ENCODE results near the gene ESF1. TPM values are rescaled to one million over a fixed set of nuclear protein-coding genes. Genes with fewer than 3 reads are reported as not detected.

The ESF1 gene
- total and polyA plus RNA-seq, 10 of the 15 experiments (the other 5 are each of a cell fraction or from before 2014, with no cell fraction given), result 9.2 to 36.2 (median 18.4) TPM

GRCh38 chr20:13700761-13701160 is 84.0 kb downstream of the ESF1 start:
- Histone ChIP-seq H3K27me3 (replicated peaks in 1 of 2; ENCODE audit: control insufficient read depth in 2 of 2, insufficient read depth in 2 of 2, low read length in 1 of 2) (no peaks in the 10 kb centered on the region), H3K27ac (ENCODE audit: control insufficient read depth, insufficient read depth) (no peak overlapping the region), H3K36me3 (ENCODE audit: control insufficient read depth in 2 of 2, insufficient read depth in 2 of 2, low read length in 1 of 2) (no peaks in the 10 kb centered on the region), H3K9me3 (replicated peaks; ENCODE audit: control insufficient read depth, insufficient read depth, low read length) (no peaks in the 10 kb centered on the region), H3K4me1 (ENCODE audit: control insufficient read depth, insufficient read depth, low read length) (no peaks in the 10 kb centered on the region), H4K20me1 (ENCODE audit: control insufficient read depth, insufficient read depth) (no peaks in the 10 kb centered on the region), H3K4me2 (ENCODE audit: control insufficient read depth, insufficient read depth) (no peak overlapping the region), H3K79me2 (ENCODE audit: control insufficient read depth, insufficient read depth, low read length) (no peaks in the 10 kb centered on the region), H3K9ac (ENCODE audit: control insufficient read depth, insufficient read depth, low read length) (no peak overlapping the region), H3K4me3 (no peak overlapping the region), H2AFZ (ENCODE audit: control insufficient read depth, low read depth, low read length) (no peak overlapping the region)
- BruUV-seq (replicated peaks), result no TSS peak
- ChIA-PET SMC1A (ENCODE audit: uncharacterized antibody, unreplicated experiment) (interaction anchor here (0.7 to 1.6 kb wide), 2 partner anchors 10 to 77 kb away, joined by 3 to 5 read pairs; no protein-coding TSS in a partner anchor), RAD21 (ENCODE audit: unreplicated experiment) (no interaction called here), POLR2A (interaction anchor here (0.6 kb wide), 1 partner anchor 12 kb away, joined by 5 read pairs; no protein-coding TSS in a partner anchor), CTCF (no interaction called here)
- TF ChIP-seq NR2C2 (IDR thresholded peaks at IDR 0.05; ENCODE audit: borderline replicate concordance, control insufficient read depth, insufficient read length, low read depth), result no peak
- TF ChIP-seq E2F4 (IDR thresholded peaks at IDR 0.05; ENCODE audit: low read depth, low read length), result no peak
- TF ChIP-seq TBL1XR1 (IDR thresholded peaks at IDR 0.05; ENCODE audit: low read depth, low read length), result no peak
- TF ChIP-seq E2F8 (IDR thresholded peaks at IDR 0.05; ENCODE audit: low read depth, partially characterized antibody), result no peak
- no peak for TF ChIP-seq POU2F2 (IDR thresholded peaks at IDR 0.05; ENCODE audit: borderline replicate concordance, low read depth, low read length)
- TF ChIP-seq IRF4 (IDR thresholded peaks at IDR 0.05; ENCODE audit: low read depth, low read length), result no peak
- no peak for TF ChIP-seq CHD1 (IDR thresholded peaks at IDR 0.05; ENCODE audit: low read depth, low read length)
- TF ChIP-seq ASH2L (IDR thresholded peaks at IDR 0.05; ENCODE audit: borderline replicate concordance, low read depth), result no peak
- TF ChIP-seq EGR1 (IDR thresholded peaks at IDR 0.05; ENCODE audit: borderline replicate concordance in 1 of 2, low read depth in 2 of 2, low read length in 2 of 2), result no peak
- no peak for TF ChIP-seq ESRRA (IDR thresholded peaks at IDR 0.05; ENCODE audit: low read length)
- TF ChIP-seq RAD51 (IDR thresholded peaks at IDR 0.05), result no peak
- no peak for TF ChIP-seq HDAC2 (IDR thresholded peaks at IDR 0.05)
- TF ChIP-seq PRDM15 (CRISPR knock-in tag; IDR thresholded peaks at IDR 0.05), result no peak
- FAIRE-seq (no peak), DNase-seq (ENCODE audit: low read depth, low spot score) (no peak), ATAC-seq (no peak)
- in situ Hi-C loops (cut with MboI) (no loop called here), intact Hi-C loops (cut with micrococcal nuclease; ENCODE audit: unreplicated experiment) (no loop called here)

All from GM12878 (cell line).